Iris pigment epithelial cell (primary cell): ENCODE measurements around the gene HK2.
A peak's percentile ranks its signal among the peaks of the same experiment; 100 is the strongest.
"Not testable (repeated sequence)": the region's sequence is repeated elsewhere in the genome, so short reads cannot be mapped to it uniquely, and the experiment has no call there.

Experiments
- DNase-seq: peaks from one replicate; pipeline ENCODE4 v3.0.0-alpha.2; 2011; ENCODE audit warnings: low read depth

HK2 gene

DNA sequence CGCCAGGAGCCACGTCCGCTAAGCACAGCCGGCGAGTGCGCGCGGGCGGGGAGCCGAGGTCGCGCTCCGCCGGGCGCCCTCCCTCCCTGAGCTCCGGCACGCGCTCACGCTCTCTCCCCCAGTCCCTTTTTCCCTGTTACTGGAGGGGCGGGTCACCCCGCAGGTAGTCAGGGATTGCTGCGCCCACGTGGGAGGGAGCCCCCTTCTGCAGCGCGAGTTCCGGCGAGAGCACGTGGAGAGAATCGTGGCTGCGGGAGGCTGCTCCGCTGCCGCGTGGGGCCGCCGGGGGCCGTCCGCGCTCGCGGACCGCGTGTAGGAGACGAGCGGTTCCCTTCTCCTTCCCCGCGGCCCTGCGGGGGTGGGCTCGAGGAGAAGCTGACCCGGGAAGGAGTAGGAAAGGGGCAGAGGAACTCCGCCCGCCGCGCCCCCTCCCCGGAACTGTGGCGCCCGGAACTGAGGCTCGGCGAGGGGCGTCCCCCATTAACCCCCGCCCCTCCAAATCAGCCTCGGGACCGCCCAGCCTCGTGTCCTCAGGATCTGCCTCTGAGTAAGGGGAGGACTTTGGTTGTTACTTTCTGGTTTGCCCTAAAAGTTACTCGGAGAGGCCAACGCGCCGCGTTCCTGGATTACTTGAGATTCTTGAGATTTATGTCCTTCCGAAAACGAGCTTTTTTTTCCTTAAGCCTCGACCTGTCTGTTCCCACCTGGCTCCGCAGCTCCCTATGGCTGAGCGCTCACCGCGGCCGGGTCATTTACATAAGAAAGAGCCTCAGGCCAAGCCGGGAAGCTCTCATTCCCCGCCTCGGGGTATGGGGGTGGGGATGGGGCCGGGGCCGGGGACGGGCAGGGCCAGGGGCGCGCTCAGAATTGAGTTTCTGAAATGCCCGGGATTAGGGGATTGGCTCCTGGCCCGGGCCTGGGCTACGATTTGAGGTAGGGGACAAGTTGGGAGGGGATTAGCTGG is 1.1 kb downstream of the HK2 start:
- DNase-seq = peak; percentile 36

DNA sequence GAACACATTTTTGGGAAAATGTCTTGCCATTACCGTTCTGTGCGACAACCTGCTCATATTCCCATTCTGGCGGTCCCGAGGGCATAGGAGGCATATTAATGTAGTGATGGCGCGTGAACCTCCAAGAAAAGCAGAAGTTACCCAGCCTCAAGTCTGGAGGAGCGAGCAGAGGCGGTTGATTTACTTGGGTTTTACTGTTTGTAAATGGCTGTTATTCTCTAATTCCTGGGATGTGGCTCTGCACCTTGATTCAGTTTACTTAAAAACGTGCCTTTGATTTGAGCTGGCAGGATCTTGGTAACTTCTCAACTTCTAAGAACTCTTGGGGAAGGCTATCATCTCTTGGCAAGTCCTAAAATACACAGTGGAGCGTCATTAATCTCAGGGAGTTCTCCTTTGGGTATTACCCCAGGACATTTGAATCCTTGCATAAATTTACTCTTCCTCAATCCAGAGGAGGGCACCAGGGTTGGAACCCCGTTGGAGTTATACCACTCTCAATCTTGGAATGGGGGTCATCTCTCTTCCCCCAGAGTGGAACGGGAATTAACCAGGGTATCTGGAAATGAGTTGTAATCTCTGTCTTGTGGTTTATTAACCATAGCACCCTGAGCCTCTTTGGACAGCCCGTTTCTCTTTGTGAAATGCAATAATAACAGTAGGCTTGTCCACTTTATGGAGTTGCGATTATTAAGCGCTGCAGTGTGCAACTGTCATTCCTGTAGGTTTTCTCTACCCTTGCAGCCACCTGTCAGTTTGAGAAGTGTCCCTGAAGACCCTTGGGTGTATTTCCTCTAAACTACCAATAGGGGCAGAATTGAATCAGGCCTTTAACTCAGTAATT is 2.1 kb downstream of the HK2 start:
- DNase-seq = peak; percentile 40

DNA sequence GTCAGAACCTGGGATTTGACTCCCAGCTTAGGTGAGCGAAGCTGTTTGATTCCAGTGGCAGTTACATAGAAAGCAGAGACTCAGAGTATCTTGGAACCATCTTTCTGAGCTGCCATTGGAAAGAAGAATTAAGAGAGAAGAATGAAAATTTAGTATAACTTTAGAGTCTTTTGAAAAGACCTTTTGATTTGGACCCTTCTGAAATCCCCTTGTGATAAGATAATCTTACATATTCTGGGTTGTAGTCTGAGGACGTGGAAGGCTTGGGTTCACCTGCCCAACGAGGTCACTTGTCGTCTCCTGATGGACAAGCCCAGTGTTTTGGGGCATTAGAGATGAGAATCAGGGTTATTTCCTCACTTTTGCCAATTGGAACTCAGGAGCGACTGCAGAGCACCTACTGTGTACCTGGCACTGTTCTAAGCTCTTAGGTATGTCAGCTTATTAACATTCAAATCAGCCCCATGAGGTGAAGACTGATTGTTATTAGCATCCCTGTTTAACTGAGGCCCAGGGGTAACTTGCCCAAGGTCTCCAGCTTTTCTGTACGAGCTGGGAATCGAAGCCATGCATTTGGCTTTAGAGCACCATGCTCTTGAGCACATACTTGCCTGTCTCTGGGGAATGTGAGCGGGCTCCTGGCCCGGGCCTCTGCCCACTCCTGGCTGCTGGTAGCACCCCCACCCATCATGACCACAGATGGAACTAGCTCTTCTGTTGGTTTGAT is 2.9 kb downstream of the HK2 start:
- DNase-seq = no peak

DNA sequence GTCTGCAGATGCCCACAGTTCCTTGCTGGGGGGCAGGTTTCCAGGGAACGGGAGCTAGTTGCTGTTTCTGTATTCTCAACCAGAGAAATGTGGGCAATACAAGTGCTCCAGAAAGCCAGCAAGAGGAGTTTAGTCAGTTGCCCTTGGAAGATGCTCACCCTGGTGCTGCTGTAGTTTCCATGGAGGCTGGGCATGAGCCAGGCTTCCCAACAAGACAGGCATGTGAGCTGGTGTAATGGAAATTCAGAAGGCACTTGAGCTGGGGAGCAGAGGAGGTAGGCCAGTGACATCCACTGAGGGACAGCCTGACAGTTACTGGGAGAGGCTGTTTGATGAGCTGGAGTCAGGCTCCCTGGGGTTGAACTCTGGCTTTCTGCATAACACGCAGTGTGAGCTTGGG is 7.7 kb downstream of the HK2 start:
- no peak for DNase-seq

DNA sequence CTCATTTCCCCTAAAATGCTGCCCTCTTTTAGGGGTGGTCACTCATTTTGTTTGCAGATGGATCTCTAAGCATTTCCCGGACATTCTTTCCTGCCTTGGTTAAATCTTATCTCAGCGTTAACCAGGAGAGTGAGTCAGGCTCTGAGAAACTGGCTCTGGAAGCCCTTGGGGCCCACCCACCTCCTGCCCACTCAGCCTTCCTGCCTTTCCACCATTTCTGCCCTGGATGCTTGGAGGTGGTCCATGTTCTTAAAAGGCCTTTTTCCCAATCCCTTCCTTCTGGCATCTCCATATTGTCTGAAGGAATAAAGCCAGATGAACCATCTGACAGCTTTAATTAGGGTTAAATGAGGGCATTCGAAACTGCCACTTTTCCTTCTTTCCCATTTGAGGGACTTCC is 9.5 kb downstream of the HK2 start:
- peak; percentile 72 for DNase-seq

DNA sequence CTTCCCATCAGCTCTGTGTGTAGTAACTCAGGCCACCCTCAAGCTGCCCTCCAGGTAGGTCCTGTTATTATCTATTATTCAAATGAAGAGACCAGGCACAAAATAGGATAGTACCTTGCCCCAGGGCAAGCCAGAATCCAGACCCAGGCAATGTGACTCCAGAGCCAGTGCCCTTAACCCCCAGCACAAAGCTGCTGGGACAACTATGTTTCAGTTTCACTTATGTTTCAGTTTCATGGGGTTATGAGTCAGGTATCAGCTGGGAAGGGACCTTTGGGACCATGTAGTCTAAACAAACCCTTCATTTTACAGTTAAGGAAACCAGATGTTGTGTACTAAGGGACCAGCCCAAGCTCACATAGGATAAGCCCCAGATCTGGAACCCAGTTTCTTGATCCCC is 10.0 kb downstream of the HK2 start:
- DNase-seq = peak; percentile 86

DNA sequence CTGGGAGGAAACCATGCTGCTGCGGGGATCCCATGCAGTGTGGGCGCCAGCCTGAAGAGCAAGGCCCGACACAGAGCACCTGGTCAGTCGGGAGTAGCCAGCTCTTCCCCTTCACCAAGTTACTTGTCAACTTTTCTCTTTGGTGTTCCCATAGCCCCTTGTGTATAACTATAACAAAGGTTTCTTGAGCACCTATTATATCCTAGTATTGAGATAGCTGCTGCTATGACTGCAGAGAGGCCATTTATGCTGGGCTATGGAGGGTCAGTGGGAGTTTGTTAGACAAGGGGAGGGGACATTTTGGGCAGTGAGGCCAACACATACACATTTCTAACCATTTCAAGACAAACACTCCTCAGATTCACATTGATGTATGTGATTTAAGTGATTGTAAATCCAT is 10.8 kb downstream of the HK2 start:
- DNase-seq = no peak

DNA sequence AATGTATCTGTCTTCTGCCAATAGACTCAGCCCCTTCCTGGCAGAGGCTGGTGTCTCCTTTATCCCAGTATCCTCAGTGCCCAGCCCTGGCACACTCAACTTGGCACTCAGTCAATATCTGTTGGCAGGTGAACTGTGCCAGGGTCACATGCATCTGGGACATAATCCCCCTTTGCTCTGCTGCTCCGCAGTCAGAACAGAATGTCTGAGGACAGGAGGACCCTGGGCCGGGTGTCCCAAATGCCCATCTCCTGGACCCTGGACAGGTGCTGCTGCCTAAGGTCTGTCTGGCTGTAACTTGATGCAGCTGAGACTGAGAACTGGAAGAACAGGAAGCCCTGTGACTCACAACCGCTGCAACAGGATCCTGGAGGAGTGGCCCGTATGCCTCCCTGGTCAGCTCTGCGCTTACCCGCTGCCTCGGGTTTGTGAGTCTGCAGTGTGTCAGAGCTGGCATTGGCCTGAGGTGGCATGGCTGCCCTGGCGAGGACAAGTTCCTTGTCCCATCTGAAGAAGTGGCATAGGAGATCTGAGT is 11.4 kb downstream of the HK2 start:
- DNase-seq = peak; percentile 95

DNA sequence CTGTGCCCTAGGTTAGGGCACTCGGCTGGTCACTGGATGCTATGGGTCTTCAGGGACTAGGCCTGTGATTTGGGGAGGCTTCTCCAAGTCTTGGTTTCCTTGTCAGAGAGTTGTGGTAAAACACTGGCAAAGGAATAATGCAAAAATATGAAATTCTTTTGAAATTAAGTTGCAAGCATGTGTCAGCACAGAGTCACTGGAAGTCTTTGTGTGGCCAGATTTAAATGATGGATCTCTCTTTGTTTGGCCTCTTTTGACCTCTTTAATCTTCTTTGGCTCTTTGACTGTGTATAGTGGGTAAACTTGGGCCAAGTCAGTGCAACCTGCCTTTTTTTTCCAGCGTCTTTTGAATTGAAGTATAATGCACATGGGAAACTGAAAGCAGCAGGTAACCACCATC is 12.1 kb downstream of the HK2 start:
- no peak for DNase-seq

DNA sequence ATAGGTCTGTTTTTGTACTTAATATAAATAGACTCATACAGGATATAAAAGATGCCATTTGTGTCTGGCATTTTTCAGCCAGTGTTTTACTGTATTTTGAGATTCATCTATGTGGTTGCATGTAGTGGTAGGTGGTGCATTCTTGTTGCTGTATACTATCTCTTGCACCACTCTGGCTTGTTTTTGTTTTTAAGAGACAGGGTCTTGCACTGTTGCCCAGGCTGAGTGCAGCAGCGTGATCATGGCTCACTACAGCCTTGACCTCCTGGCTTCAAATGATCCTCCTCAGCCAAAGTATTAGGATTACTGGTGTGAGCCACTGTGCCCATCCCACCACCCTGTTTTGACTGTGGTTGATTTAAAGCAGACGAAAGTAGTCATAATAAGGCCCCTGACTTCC is 12.6 kb downstream of the HK2 start:
- DNase-seq = no peak

DNA sequence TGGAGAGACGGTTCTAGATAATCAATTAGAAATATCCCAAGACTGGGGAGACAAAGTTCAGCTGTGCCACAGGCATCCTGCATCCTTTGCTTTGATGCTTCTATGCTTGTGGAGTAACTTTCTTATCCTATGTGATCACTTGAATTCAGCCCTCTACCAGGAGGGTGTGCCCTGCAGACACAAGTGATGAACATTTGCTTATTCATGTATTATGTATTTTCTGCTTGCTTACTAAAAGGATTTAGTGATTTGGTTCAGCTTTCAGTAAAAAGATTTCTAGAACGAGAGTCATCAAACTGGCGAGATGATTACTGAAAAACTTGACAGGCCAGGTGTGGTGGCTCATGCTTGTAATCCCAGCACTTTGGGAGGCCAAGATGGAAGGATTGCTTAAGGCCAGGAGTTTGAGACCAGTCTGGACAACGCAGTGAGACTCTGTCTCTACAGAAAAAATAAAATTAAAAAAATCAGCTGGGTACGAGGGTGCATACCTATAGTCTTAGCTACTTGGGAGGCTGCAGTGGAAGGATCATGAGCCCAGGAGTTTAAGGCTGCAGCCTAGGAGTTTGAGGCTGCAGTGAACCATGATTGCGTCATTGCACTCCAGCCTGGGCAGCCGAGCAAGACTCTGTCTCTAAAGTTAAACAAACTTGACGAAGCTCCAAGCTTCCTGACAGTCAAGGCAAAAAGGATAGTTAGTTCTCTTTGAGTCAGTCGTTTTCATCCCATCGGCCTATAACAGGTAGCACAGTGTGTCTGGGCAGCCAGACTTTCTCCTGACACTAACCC is 13.3 kb downstream of the HK2 start:
- DNase-seq = no peak

DNA sequence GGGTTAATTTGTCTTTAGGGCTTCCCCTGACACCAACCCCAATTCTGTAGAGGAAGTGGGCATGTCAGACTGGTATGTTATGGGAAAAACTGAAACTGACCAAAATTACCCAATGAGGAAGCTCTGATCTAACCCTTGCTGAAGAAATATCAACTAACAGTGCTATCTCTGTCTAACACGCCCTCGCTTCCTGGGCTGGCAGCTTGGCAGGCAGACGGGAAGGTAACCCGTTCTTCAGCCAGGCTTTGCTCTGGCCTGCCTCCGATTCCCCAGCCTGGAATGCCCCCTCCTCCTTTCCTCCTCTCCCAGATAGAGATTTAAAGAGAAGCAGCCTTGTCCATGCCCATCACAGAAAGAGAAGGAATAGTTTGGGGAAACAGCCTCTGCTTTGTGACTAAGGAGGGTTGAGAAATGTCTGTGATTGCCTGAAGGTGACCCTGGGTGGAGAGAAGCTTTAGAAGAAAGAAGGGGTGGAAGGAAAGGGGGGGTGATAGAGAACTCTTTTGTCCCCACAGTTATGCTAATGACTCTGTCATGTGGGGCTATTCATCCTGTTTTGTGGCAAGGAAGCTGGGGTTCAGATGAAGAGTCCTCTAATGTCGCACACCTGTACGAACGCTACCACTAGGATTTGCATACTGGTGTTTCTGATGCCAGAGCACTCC is 15.4 kb downstream of the HK2 start:
- DNase-seq = peak; percentile 63

DNA sequence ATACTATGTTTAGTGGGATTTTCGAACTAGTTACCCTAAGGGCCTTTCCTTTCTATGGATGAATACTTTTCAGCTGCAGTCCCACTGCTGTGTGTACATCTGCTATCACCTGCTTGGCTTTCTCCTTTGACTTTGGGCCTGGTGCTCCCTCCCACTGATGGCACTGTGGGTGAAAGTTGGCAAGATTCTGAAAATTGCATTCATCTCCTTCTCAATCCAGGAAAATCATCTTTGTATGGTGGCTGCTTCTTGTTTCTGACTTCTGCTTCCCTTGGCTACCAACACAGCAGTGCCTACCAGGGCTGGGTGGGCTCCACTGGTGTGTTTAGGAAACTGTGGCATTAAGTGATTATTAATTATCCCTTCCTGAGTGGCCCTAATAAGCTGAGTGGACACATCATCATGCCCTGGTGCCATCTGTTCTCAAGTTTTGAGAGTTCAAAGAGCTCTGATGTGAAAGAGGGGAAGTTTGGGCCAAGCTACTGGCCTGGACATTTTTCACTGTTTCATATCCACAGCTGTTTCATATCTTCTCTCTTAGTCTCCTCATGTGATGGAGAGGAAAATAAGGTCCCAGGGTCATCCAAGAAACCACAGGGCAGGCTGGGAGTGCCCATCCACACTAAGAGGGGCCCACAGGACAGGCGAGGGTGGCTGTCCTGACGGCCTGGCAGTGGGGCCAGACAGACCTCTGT is 16.7 kb downstream of the HK2 start:
- DNase-seq = no peak

DNA sequence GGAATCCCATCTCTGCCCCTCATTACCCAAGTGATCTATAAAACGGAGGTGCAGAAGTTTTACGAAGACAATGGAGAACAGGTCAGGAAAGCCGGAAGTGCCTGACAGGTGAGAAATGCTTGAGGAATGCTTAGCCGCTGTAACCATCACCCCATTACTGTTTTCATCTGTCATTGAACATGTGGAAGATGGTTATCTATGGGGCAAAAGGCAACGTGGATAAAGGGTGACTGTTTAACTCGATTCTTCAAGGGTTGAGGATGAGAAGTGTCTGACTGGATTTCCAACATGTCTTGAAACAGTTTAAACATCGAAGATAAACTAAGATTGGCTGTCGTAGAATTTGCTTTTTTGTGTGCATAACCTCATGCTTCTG is 17.3 kb downstream of the HK2 start:
- no peak for DNase-seq

DNA sequence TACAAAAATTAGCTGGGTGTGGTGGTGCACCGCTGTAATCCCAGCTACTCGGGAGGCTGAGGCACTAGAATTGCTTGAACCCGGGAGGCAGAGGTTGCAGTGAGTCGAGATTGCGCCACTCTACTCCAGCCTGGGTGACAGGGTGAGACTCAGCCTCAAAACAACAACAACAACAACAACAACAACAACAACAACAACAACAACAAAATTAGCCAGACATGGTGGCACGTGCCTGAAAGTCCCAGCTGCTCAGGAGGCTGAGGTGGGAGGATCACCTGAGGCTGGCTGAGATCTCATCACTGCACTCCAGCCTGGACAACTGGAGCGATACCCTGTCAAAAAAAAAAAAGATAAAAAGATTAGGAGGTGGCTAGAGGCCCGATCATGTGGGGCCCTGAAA is 19.4 kb downstream of the HK2 start:
- DNase-seq = not testable (repeated sequence)

DNA sequence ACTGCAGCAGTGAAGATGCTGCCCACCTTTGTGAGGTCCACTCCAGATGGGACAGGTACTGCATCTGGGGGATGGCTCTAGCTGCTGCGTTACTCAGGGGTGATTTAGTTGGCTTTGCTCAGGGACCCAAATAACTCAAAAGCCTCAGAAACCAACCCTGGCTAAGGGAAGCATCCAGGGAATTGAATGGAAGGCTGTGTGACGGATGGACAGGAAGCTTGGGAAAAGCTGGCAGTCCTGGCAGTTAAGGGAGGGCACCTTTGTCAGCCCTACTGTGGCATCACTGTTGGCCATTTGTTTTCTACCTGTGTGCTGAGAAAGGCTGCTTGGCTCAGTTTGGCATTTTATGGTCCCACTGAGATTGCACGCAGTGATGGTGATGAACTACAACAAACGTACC is 20.5 kb downstream of the HK2 start:
- DNase-seq = no peak

DNA sequence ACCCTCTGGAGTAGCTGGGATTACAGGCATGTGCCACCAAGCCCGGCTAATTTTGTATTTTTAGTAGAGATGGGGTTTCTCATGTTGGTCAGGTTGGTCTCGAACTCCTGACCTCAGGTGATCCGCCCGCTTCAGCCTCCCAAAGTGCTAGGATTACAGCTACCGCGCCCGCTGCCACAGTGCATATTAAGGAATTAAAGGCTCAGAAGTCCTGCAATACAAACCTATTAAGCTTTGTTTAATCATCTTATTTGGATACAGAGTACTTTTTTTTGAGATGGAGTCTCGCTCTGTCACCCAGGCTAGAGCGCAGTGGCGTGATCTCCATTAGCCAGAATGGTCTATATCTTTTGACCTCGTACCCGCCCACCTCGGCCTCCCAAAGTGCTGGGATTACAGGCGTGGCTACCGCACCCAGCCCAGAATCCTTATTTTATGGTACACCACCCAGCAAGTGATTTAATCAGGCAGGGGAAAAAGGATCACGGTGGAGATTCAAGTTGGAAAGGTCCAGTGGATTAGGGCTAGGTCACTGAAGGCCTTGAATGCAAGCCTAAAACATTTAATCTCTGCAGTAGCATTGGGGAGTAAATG is 21.3 kb downstream of the HK2 start:
- not testable (repeated sequence) for DNase-seq

DNA sequence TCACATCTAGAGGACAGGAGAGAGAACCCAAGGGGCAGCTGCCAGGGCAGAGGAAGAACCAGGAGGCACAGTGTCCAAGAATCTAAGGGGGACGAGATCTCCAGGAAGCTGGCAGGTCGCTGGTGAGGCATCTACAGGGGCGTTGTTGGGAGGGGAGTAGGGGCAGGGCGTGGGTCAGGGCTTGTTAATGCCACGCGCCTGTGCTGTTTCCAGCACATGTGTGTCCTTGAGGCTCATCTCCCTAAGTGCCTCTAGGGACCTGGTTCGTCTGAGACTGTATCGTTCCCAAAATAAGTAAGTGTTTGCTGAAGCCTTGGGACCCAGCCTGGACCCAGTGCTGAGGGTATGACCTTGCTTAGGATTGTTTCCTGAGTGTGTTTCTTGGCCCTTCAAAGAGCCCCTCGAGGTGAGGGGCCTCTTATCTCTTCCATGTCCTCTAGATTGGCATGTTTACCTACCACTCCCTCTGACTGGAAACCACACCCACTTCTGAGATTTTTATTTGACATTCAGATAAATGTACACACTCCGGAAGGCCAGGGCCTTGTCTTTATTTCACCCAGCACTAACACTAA is 22.2 kb downstream of the HK2 start:
- no peak for DNase-seq

DNA sequence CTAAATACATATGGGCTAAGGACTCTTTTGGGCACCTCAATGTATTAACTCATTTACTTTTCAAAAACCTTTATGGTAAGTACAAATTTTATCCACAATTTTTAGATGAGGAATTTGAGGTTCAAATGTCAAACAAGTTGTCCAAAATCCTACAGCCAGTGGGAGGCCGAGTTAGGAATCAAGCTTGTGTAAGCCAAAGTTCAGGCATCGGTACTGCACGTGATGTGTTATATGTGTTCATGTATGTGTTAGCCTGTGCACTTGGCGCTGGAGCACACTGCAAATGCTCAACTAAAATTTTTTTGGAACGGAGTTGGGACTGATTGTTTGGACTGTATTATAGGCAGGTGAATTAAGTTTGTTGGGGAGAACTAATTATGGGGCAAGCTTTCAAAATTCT is 22.7 kb downstream of the HK2 start:
- no peak for DNase-seq
